ENCODE measurements around the gene EID2.

Gene EID2

GRCh38 chr19:39492788-39493187 lies 47.2 kb downstream of the EID2 start:
- TF ChIP-seq, protein P1, sequence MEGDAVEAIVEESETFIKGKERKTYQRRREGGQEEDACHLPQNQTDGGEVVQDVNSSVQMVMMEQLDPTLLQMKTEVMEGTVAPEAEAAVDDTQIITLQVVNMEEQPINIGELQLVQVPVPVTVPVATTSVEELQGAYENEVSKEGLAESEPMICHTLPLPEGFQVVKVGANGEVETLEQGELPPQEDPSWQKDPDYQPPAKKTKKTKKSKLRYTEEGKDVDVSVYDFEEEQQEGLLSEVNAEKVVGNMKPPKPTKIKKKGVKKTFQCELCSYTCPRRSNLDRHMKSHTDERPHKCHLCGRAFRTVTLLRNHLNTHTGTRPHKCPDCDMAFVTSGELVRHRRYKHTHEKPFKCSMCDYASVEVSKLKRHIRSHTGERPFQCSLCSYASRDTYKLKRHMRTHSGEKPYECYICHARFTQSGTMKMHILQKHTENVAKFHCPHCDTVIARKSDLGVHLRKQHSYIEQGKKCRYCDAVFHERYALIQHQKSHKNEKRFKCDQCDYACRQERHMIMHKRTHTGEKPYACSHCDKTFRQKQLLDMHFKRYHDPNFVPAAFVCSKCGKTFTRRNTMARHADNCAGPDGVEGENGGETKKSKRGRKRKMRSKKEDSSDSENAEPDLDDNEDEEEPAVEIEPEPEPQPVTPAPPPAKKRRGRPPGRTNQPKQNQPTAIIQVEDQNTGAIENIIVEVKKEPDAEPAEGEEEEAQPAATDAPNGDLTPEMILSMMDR (conservative IDR thresholded peaks at IDR 0.05) = no peak
- no peak overlapping the region for H3K27ac ChIP-seq

GRCh38 chr19:39492225-39492624 lies 47.7 kb downstream of the EID2 start:
- no peak overlapping the region for H3K27ac ChIP-seq
- TF ChIP-seq, protein P1 (conservative IDR thresholded peaks at IDR 0.05) = no peak

DNA sequence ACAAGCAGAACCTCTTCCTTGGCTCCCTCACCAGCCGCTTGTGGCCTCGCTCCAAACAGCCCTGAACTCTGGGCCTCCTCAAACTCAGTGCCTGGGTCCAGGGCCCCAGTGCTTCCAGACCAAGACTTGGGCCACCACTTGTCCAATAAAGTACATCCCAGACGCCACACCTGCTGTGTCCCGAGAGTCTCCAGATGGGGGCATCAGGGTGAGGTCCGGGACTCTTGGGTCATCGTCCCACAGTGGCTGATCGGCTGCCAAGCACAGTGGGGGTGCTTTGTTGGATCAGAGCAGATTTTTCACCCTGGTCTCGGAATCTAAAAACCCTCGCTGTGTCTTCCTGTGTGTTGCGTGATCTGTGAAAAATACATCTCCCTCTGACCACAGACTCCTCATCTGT lies 50.2 kb downstream of the EID2 start:
- no peak overlapping the region for H3K27ac ChIP-seq
- TF ChIP-seq, protein P1 (conservative IDR thresholded peaks at IDR 0.05) = no peak

Data from VCaP (cell line).